ENCODE results near the gene WIPF1.
"Not testable (repeated sequence)": the region's sequence is repeated elsewhere in the genome, so short reads cannot be mapped to it uniquely, and the experiment has no call there.

The WIPF1 gene

DNA sequence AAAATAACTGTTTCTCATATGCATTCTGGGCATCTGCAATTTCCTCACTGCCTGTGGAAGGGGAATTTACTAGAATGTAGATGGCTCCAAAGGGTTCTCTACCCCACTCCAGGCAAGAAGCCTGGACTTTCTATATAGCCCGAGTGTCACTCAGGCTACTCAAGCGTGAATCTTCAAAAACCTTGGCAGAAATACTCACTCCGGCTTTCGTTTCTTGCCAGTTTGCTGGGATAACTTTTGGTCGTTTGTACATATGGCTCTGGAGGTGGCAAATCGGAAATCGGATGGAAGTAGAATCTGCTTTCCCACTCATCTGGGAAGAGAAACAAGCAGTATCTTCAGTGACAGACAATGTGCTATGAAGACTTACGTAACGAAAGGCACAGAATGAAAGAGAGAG lies 30.7 kb downstream of the WIPF1 start:
- DNase-seq: no peak

DNA sequence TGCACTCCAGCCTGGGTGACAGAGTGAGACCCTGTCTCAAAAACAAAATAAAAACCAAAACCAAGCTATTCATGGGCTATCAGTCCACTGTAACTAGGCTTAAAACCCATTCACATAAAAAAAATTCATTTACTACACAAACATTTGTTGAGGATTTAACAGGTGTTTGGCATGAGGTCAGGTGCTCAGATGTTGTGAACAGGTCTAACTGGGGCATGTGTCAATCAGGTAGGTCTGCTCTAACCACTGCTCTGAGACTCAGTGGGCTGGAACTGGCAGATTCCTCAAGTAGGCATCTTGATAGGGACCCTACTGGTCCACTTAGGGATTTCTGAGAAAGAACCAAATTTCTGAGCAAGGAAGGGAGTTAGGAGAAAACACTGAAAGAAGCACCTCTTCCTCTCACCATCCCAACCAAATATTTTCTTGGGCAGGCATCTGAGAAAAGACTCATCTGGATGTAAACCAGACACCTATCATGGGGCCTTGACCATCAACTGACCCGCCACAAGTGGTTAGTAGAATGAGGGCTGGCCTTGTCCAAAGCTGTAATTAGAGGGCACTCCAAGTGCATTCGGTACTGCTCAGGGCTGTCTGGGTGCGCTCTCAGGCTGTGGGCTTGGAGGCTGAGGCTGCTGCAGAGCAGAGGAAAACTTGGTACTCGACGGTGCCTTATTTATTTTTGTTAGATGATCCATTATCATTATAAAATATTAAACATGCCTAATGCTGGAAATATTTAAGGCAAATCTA lies 33.9 kb downstream of the WIPF1 start:
- no peak for DNase-seq

DNA sequence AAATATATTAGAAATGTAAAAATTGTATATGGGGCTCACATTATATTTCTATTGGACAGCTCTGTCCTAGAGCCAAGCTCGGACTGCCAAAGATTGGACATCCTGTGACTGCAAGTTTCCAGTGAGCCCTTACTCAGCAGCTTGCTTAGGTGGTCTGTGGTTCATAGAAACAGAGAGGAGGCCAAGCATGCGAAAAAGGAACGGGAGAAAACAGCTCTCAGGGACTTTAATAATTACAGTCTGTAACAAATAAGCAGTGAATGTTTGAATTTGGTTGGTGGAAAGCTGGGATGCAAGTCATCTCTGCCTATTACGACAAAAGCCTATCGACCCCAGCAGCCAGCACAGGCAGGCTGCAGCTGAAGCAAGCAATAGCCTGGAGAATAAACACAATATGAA lies 35.6 kb downstream of the WIPF1 start:
- no peak for DNase-seq

DNA sequence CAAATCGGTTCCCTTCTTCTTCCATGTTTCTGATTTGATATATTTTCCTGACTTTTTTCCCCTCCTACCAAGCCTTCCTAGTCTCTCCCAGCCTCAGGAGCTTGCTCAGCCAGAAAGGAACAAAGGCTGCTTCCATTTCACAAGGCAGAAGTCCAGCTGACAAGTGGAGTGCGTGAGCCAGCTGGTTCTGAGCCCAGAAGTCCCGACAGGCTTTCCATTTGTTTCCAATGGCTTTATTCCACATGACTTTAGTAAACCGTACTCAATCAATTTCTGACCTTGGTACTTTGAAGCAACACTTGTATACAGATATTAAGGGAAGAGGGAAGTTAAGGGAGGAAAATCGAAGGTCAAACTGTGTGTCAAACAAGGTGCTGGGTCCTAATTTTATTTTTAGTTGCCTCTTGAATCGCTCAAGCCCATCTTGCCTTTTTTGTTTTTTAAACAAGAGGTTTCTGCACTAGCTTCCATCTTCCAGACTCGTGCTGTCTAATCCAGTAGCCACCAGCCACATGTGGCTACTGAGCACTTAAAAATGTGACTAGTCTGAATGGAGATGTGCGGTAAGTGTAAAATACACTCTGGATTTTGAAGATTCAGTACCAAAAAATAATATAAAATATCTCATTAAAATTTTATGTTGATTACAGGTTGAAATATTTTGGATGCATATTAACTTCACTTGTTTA lies 36.2 kb downstream of the WIPF1 start:
- DNase-seq: no peak

DNA sequence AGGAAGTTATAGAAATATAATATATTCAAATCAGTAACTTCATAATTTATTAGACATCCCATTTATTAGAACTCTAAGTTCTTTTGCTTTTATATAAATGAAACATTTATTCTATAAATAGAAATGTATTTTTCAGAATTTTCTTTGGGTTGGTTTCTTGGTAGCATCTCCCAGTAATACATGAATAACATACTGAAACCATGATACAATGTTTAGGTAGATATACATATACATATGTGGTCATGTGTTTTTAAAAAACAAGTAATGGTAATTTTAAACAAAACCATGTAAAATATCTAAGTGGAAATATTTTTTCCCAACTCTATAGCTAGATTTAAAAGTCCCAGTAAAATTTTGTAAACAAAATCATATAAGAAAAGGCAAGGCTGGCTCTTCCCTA lies 36.9 kb downstream of the WIPF1 start:
- no peak for DNase-seq

DNA sequence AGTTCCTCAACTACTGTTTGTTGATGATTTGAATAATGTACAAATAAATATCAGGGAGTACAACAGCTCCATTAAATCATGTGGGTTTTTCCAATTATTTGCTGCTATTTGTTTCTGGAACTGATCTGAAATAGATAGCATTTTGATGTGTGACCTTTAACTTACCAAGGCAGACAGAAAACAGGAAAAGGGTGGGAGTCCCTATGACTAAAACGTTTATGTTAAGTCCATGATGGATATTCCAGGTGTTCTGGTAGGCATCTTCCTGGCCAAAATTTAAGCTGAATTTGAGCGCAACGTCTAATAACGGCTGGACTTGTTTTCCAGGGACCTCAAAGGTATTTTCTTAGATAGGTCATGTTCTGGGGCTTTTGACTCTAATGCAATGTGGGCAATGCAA lies 41.6 kb downstream of the WIPF1 start:
- no peak for DNase-seq

DNA sequence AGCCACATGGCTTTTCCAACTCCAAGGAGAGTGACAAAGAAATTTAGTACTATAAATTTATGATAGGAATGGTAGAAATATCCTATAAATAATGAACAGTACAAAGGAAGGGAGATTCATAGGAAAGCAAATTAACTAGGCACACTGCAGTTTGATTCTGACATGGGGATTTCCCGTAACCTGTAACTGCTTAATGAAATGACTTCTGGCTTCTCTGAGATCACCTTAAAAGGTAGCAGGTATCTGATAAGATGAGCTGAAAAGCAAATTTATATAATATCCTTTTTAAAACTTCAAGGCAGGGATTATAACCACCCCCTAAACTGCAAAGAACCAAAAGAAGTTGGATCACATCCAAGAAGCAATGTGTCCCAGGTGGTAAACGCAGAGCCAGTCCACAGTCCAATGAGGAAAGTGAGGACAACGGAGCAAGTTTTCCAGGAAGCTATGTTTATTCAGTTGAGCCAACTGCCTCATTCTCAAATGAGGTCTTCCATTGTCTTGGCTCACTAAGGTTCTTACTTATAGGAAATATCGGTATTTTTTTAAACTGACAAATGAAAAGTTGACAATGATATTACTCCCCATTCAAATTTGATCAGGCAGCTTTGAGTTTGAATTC lies 43.0 kb downstream of the WIPF1 start:
- no peak for DNase-seq

DNA sequence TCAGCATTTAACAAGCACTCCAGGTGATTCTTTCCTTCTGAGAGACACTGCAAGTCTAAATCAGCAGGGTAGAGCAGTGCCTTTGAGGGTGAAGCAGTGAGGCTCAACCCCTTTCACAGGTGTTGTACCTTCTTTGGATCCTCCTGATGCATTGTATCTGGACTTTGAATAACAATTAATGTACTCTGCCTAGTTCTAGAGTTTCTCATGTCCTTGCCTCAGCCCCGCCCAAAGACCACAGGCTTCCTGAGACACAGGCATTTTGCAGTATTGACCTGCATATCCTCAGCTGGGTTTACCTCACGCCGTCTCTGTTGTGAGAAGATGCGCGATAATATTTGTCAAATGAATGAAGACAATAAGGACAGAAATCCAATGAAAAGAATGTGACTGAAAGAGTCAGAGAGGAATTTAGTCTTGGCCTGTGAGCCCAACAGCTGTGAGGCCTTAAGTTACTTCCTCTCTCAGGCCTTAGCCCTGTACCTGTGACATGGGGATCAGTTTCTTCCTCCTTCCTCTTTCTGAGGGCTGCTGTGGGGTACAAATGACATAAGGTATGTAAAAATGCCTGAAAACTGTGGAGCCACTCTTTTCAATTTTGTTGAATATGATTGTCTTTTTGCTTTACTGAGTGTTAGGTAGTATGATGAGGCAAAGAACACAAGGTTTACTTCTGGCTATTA lies 43.7 kb downstream of the WIPF1 start:
- DNase-seq: no peak

DNA sequence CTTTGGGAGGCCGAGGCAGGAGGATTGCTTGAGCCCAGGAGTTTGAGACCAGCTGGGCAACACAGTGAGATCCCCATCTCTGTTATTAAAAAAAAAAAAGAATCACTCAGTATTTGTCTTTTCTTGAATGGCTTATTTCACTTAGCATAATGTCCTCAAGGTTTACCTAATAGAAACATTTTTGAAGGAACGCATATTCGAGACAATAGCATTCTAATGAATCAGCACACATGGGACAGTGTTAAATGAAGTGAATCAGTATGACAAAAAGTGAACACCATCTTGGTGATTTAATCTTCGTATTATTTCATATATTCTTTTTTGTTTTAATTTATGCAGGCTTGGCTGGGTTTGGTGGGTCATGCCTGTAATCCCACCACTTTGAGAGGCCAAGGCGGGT lies 44.7 kb downstream of the WIPF1 start:
- DNase-seq: no peak

DNA sequence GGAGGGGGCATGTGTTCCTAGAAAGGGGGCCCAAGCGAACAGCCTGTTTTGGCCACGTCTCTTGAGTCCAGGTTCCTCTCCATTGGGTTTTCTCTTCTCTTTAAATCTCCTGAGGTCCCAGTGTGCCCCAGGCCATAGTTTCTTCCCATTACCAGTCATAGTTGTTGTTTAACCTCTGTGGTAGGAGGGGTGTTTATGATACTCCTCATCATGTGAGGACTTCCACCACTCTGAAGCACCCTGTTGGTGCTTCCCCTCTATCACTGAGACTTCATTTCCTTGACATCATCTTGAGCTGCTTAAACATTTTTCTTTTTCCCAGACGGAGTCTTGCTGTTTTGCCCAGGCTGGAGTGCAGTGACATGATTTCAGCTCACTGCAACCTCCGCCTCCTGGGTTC lies 45.9 kb downstream of the WIPF1 start:
- DNase-seq: no peak

DNA sequence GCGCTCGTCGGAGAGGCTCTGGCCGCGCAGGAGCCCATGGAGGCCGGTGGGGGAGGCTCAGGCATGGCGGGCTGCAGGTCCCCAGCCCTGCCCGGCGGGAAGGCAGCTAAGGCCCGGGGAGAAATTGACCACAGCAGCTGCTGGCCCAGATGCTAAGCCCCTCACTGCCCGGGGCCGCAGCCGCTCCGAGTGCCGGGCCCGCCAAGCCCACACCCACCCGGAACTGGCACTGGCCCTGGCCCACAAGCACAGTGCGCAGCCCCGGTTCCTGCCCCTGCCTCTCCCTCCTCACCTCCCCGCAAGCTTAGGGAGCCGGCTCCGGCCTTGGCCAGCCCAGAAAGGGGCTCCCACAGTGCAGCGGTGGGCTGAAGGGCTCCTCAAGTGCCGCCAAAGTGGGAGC lies 49.0 kb downstream of the WIPF1 start:
- not testable (repeated sequence) for DNase-seq

DNA sequence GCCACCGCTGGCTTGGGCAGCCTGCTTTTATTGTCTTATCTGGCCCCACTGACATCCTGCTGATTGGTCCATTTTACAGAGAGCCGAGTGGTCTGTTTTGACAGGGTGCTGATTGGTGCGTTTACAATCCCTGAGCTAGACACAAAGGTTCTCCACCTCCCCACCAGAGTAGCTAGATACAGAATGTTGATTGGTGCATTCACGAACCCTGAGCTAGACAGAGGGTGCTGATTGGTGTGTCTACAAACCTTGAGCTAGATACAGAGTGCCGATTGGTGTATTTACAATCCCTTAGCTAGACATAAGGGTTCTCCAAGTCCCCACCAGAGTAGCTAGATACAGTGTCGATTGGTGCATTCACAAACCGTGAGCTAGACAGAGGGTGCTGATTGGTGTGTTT lies 49.6 kb downstream of the WIPF1 start:
- DNase-seq: not testable (repeated sequence)

DNA sequence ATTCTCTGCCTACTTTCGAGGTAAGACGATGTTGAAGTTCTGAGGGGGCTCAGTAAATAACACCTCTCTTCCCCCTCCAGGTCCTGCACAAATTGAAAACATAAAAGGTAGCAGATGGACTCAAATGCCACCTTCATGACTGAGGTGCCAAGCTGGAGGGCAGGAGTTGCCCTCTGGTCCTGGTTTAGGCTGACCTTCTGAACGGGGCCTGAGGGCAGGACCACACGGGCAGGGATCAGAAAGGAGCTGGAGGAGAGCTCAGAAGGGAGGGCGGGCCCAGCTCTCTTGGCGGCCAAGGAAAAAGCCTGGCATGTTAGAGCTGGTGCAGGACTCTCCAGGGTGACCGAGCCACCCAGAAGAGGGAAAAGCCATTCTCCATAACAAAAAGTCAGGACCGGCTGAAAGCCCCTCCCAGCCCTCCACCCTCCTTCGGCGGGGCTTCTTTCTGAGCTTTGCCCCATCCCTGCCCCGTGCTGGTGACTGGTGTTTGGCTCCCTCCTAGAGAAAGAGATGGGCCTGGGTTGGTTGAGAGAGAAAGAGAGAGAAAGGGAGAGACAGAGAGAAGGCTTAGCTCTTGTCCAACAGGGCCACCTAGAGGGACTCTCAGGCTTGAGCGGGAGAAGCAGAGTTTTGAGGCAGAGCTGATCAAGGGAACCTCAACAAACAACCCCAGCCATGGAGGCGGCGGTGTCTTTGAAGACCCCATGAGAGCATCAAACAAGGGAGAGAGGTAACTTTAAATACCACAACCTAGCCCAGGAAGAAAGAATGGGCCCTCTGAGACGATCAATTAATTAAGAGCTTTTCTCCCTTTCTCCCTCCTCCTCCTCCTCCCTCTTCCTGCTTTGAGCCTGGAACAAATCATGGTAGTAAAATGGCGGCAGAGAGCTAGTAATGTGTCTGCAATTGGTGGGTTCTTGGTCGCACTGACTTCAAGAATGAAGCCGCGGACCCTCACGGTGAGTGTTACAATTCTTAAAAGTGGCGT lies 50.8 kb downstream of the WIPF1 start:
- no peak for DNase-seq

DNA sequence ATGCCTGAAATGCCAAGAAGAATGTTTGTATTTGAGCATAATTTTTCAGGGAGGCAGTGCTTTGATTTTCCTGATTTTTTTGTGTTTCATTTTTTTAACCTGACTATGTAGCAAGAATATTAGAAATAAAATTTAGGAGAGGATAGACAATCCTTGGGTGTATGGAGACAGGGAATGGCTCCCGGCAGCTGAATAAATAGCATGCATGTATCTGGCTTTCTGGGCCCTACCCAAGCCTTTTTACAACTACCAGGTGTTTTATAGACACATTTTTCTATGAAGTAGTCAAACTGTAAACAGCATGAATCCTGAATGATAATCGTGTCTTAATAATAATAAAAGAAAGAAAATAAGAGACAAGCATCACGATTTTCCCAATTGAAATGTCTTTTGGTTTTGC lies 52.4 kb downstream of the WIPF1 start:
- DNase-seq: no peak

DNA sequence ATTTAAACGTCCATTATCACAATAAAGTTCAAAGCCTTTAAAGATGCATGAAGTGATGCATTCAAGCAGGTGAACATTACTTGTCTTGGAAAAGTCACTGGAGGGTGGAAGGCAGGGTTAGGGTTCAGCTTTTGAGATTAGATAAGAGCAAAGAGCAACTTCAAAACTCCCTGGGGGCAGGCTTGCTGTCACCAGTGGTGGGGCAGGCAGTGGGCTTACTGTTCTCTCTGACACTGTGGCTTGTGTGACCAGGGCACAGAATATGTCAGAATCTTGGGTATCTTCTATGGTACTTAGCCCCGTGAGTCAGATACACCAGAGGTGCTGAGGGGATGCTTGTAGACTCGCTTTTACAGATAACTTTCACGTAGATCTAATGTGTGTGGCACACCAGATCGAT lies 52.8 kb downstream of the WIPF1 start:
- DNase-seq: no peak

DNA sequence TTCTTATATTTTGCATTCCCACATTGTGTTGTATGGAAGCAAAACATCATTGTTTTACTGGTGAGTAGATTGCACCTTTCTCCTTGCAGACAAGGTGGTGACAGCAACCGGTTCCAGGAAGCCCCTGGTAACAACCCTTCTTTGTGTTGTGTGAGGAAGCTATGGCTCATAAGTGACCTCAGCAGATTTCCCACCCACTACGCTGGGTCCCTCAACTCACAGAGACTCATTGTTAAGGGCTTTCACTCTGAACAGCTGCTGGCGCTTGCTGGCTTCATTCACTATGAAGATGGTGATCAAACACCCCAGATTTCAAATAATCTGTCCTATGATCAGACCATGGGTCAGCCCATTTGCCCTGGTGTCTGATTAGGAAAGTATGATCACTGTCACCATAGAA lies 53.4 kb downstream of the WIPF1 start:
- DNase-seq: no peak

DNA sequence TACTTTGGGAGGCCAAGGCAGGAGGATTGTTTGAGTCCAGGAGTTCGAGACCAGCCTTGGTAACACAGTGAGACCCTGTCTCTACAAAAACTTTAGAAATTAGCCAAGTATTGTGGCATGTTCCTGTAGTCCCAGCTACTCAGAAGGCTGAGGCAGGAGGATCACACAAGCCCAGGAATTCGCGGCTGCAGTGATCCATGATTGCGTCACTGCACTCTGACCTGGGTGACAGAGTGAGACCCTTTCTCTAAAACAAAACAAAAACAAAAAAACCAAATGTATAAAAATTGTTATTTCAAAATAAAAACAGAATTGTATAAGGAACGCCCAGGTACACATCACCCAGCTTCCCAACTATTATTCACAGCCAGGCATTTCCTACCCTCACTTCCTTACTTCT lies 56.7 kb downstream of the WIPF1 start:
- DNase-seq: no peak

DNA sequence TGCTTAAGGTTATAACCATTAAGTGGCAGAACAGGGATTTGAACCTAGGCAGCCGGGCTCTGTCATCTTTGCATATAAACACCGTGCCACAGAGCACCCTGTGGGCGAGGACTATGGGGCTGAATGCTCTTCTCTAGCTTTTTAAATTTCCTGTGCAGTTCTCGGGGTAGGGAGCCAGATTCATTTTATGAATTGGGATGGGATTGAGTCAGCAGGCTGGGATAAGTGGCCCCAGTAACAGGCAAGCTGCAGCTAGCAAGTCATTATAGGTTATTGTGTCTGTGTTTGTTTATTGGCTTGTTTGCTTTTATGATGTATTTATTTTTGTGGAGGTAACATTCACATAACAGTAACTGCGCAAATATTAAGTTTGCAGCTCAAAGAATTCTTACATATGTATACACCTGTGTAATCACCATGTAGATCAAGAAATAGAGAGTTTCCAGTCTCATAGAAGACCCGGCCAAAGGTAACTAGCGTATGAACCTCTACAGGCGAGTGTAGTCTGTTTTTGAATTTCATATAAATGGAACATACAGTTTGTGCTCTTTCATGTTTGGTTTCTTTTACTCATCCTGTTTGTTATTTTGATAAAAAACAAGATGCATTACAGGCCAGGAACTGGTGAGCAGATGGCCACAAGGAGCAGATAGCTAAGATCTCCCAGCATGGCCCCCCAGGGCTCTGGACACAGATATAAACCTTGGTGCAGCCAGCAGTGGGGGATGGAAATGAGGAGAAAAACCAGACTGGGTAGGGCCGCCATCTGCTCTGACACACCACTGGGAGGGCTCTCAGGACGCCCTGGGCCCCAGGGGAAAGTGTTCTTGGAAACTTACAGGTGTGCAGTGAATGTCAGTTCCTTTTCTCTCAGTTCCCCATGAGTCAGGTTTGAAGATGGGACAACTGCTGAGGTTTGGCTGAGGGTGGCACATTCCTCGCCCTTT lies 61.6 kb downstream of the WIPF1 start:
- no peak for DNase-seq

DNA sequence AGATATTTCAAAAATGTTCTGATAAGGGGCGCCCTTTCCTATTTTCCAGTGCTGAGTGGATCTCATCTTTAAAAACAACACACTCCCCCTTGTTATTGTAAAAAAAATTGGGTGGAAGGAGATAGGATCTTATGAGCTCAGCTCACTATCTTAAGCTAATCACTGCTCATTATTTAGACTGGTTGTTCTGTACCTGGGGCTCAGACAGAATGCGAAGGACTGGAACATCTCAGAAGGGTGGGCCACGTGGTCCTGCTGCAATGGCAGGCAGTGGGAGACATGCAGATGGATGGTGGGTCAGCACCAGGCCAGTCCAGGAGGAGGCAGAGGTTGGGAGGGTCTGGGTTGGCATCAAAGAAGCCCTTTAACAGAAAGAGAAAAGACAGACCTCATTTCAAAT lies 62.5 kb downstream of the WIPF1 start:
- DNase-seq: no peak

DNA sequence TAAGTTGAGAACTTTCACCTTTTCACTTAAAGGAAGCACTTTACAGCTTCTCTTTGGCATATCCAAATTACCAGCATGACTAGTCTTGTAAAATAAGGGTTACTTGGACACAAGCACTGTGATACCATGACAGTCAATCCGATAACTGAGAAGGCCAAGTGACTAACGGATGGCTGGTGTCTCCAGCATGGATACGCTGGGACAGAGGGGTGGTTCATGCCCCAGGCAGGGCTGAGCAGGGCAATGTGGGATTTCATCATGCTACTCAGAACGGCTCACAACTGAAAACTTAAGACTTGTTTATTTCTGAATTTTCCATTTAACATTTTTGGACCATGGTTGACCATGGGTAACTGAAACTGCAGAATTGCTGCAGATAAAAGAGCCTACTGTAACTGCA lies 67.7 kb downstream of the WIPF1 start:
- no peak for DNase-seq

DNA sequence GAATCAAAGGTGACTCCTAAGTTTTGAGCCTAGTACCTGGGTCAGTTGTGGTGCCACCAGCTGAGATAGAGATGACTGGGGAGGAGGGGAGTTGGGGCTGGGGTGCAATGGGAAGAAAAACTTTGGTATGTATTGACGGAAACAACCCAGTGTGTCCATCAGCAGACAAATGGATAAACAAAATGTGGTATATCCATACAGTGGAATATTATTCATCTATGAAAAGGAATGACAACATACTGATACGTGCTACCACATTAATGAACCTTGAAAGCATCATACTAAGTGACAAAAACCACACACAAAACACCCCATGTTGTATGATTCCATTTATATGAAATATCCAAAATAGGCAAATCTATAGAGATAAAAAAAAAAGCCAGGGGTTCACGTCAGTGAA lies 69.6 kb downstream of the WIPF1 start:
- no peak for DNase-seq

Data from activated CD4-positive, CD25-positive, alpha-beta regulatory T cell treated with anti-CD3 and anti-CD28 coated beads, Interleukin-2, amount 50 U/mL, for 72 hours (primary cell).